Liver (tissue), 9 donors: ENCODE data around the gene TOMM7. TPM values are rescaled to one million over a fixed set of nuclear protein-coding genes. Genes with fewer than 3 reads are reported as not detected.

ENCODE experiments used
- DNase-seq: peaks from one replicate; pipeline ENCODE4 v3.0.0-alpha.2; 2017; ENCODE audit warnings: low spot score
- H3K27ac ChIP-seq, 2 donors: one replicate each; pipeline ENCODE4 v1.7.0; 2013; ENCODE audit warnings: inconsistent platforms in 2 of 2, low read length in 2 of 2, control low read depth in 1 of 2, low read depth in 1 of 2, mild to moderate bottlenecking in 1 of 2
- H3K27me3 ChIP-seq, 4 donors: one replicate each; pipeline versions ENCODE4 v1.6.1 to v1.7.0; 2013; ENCODE audit warnings: low read length in 3 of 4, inconsistent platforms in 1 of 4, mild to moderate bottlenecking in 1 of 4, moderate library complexity in 1 of 4; ENCODE audit not compliant: control insufficient read depth in 4 of 4, insufficient read depth in 4 of 4
- H3K36me3 ChIP-seq, 4 donors: one replicate each; pipeline versions ENCODE4 v1.6.1 to v1.7.0; 2013; ENCODE audit warnings: low read length in 3 of 4, mild to moderate bottlenecking in 3 of 4, low read depth in 1 of 4, moderate library complexity in 1 of 4; ENCODE audit not compliant: control insufficient read depth in 4 of 4, insufficient read depth in 3 of 4
- H3K4me1 ChIP-seq, 4 donors: one replicate each; pipeline versions ENCODE4 v1.6.1 to v1.7.0; 2013; ENCODE audit warnings: low read length in 3 of 4, mild to moderate bottlenecking in 3 of 4, moderate library complexity in 1 of 4; ENCODE audit not compliant: control insufficient read depth in 4 of 4, insufficient read depth in 4 of 4
- H3K4me3 ChIP-seq, 3 donors: one replicate each; pipeline versions ENCODE4 v1.6.1 to v1.7.0; 2013; ENCODE audit warnings: low read length in 3 of 3, control low read depth in 1 of 3, low read depth in 1 of 3, mild to moderate bottlenecking in 1 of 3
- H3K9ac ChIP-seq, 2 donors: one replicate each; pipeline ENCODE4 v1.7.0; 2013; ENCODE audit warnings: low read length in 2 of 2, mild to moderate bottlenecking in 2 of 2, moderate library complexity in 2 of 2, control low read depth in 1 of 2, low read depth in 1 of 2
- H3K9me3 ChIP-seq, 4 donors: one replicate each; pipeline versions ENCODE4 v1.6.1 to v1.7.0; 2013; ENCODE audit warnings: low read length in 3 of 4; ENCODE audit not compliant: control insufficient read depth in 4 of 4
- ATF3 ChIP-seq: IDR thresholded peaks from 2 replicates; pipeline ENCODE4 v1.6.1; 2016; ENCODE audit warnings: antibody characterized with exemption
- CTCF ChIP-seq: fragments of 150-350 bp; IDR thresholded peaks from 2 replicates; pipeline ENCODE4 v1.5.1; 2017; ENCODE audit warnings: improper control_type of control experiment, low read depth, low read length; ENCODE audit not compliant: missing input control
- EGR1 ChIP-seq, 2 donors: IDR thresholded peaks; 2 replicates each; pipeline ENCODE4 v1.6.1; 2016 to 2018; ENCODE audit warnings: antibody characterized with exemption in 2 of 2, low read depth in 2 of 2
- FOXA1 ChIP-seq: IDR thresholded peaks from 2 replicates; pipeline ENCODE4 v1.6.1; 2016; ENCODE audit warnings: antibody characterized with exemption
- FOXA2 ChIP-seq: IDR thresholded peaks from 2 replicates; pipeline ENCODE4 v1.6.1; 2016; ENCODE audit warnings: antibody characterized with exemption
- GABPA ChIP-seq, 2 donors: IDR thresholded peaks in 1 of 2; conservative IDR thresholded peaks in 1 of 2; 2 replicates each; pipeline ENCODE4 v1.6.1; 2016; ENCODE audit warnings: antibody characterized with exemption in 2 of 2, mild to moderate bottlenecking in 1 of 2, moderate library complexity in 1 of 2
- HNF4A ChIP-seq, 2 donors: conservative IDR thresholded peaks; 2 replicates each; pipeline ENCODE4 v1.6.1; 2016; ENCODE audit warnings: antibody characterized with exemption in 2 of 2, mild to moderate bottlenecking in 2 of 2
- HNF4G ChIP-seq: IDR thresholded peaks from 2 replicates; pipeline ENCODE4 v1.6.1; 2016; ENCODE audit warnings: antibody characterized with exemption
- JUND ChIP-seq, 2 donors: IDR thresholded peaks; 2 replicates each; pipeline ENCODE4 v1.6.1; 2016; ENCODE audit warnings: antibody characterized with exemption in 2 of 2
- MAX ChIP-seq: IDR thresholded peaks from 2 replicates; pipeline ENCODE4 v1.6.1; 2016; ENCODE audit warnings: antibody characterized with exemption
- NR2F2 ChIP-seq: IDR thresholded peaks from 2 replicates; pipeline ENCODE4 v1.6.1; 2016; ENCODE audit warnings: antibody characterized with exemption
- RAD21 ChIP-seq, 2 donors: IDR thresholded peaks; 2 replicates each; pipeline ENCODE4 v1.6.1; 2016; ENCODE audit warnings: antibody characterized with exemption in 2 of 2, mild to moderate bottlenecking in 2 of 2
- REST ChIP-seq: IDR thresholded peaks from 2 replicates; pipeline ENCODE4 v1.6.1; 2016; ENCODE audit warnings: antibody characterized with exemption, mild to moderate bottlenecking
- RXRA ChIP-seq, 2 donors: IDR thresholded peaks; 2 replicates each; pipeline ENCODE4 v1.6.1; 2017 to 2018; ENCODE audit warnings: antibody characterized with exemption in 2 of 2, mild to moderate bottlenecking in 1 of 2
- SP1 ChIP-seq: IDR thresholded peaks from 2 replicates; pipeline ENCODE4 v1.6.1; 2018; ENCODE audit warnings: antibody characterized with exemption, mild to moderate bottlenecking
- TAF1 ChIP-seq: conservative IDR thresholded peaks from 2 replicates; pipeline ENCODE4 v1.6.1; 2016; ENCODE audit warnings: antibody characterized with exemption, mild to moderate bottlenecking
- YY1 ChIP-seq: IDR thresholded peaks from 2 replicates; pipeline ENCODE4 v1.6.1; 2016; ENCODE audit warnings: antibody characterized with exemption, mild to moderate bottlenecking
- ZBTB33 ChIP-seq: IDR thresholded peaks from 2 replicates; pipeline ENCODE4 v1.6.1; 2016; ENCODE audit warnings: antibody characterized with exemption
- WGBS: extraction: QIAGEN DNeasy Blood & Tissue Kit; methylation state at CpG from one replicate; pipeline ENCODE4 v1.1.7; 2013; 5-methylcytosine and 5-hydroxymethylcytosine counted together
- polyA plus RNA-seq, 2 donors: library from polyadenylated mRNA; stranded (reverse) in 1 of 2; unstranded in 1 of 2; fragments of 200-250 nt in 1 of 2; fragments of >200 nt in 1 of 2; fragmentation: Nextera tagmentation in 1 of 2; extraction: Ambion mirVana in 1 of 2; gene quantifications; one replicate each; pipeline versions ENCODE4 v1.2.1 to v1.2.3, GENCODE V29; 2013 to 2015
- total RNA-seq, 2 donors: library from RNA; depleted of rRNA; stranded (reverse); fragments of >200 nt; gene quantifications; one replicate each; pipeline ENCODE4 v1.2.3, GENCODE V29; 2014
- donor health status: healthy.
- donor health status: healthy.
- donor health status: healthy.
- donor health status: healthy.
- donor health status: healthy.

TOMM7 gene
- total and polyA plus RNA-seq, 4 donors, result 39.2 to 271 (median 137) TPM

- Histone ChIP-seq H3K36me3 (no peaks in the 10 kb centered on the region), H3K9ac (no peak overlapping the region), H3K4me1 (peaks cover 0 to 8% (median 2%) of the 10 kb centered on the region in 4 donors), H3K27me3 (no peaks in the 10 kb centered on the region), H3K4me3 (no peak overlapping the region), H3K27ac (no peak overlapping the region), H3K9me3 (no peaks in the 10 kb centered on the region)
- DNase-seq, result no peak
- WGBS, result 41% methylated on average over 1 of the region's 1 CpG
- no peak for TF ChIP-seq EGR1 (IDR thresholded peaks at IDR 0.05; ENCODE audit: low read depth in 2 of 2)
- TF ChIP-seq TAF1, result no peak
- no peak for TF ChIP-seq RXRA (IDR thresholded peaks at IDR 0.05)
- no peak for TF ChIP-seq SP1
- TF ChIP-seq FOXA1, result no peak
- no peak for TF ChIP-seq ATF3
- no peak for TF ChIP-seq HNF4A (conservative IDR thresholded peaks at IDR 0.05)
- no peak for TF ChIP-seq ZBTB33
- TF ChIP-seq RAD21 (IDR thresholded peaks at IDR 0.05), result no peak
- TF ChIP-seq GABPA (IDR thresholded peaks at IDR 0.05 in 1 of 2, conservative IDR thresholded peaks at IDR 0.05 in 1 of 2), result no peak
- no peak for TF ChIP-seq MAX
- TF ChIP-seq CTCF, result no peak
- TF ChIP-seq FOXA2, result no peak
- no peak for TF ChIP-seq REST
- TF ChIP-seq HNF4G, result no peak
- TF ChIP-seq NR2F2, result no peak
- no peak for TF ChIP-seq JUND (IDR thresholded peaks at IDR 0.05)
- no peak for TF ChIP-seq YY1
These were observed 38.3 kb downstream of the TOMM7 start for GRCh38 chr7:22784346-22784745.
